AG04450 (cell line): ENCODE results near the gene CALY. TPM values are rescaled to one million over a fixed set of nuclear protein-coding genes. Genes with fewer than 3 reads are reported as not detected.

Experiments
- CTCF ChIA-PET: fragments of 300-600, 350-600 bp; formaldehyde crosslinking; extraction: SDS; loops from one replicate; lab custom pipeline; 2022; ENCODE audit warnings: antibody characterized with exemption, inconsistent platforms; lab: Charles Lee
- POLR2A ChIA-PET: fragments of 350-600 bp; formaldehyde crosslinking; extraction: SDS; loops from one replicate; lab custom pipeline; 2021; ENCODE audit warnings: antibody characterized with exemption, inconsistent platforms; lab: Yijun Ruan, JAX
- DNase-seq: peaks from one replicate; pipeline ENCODE4 v3.0.0-alpha.2; 2011; ENCODE audit warnings: low read depth, low spot score
- H3K27ac ChIP-seq: one replicate; pipeline ENCODE4 v1.5.1; 2012; ENCODE audit warnings: low read depth, low read length, control low read depth
- H3K27me3 ChIP-seq: one replicate; pipeline ENCODE4 v1.6.0; 2012; ENCODE audit warnings: low read length; ENCODE audit not compliant: control insufficient read depth, insufficient read depth
- H3K4me3 ChIP-seq: 2 replicates; pipeline ENCODE4 v1.5.1; 2011; ENCODE audit warnings: mild to moderate bottlenecking, low read depth, low read length, control low read depth
- H3K9me3 ChIP-seq: 2 replicates; pipeline ENCODE4 v1.5.1; 2012; ENCODE audit warnings: low read length; ENCODE audit not compliant: control insufficient read depth, insufficient read depth
- CTCF ChIP-seq: IDR thresholded peaks from 2 replicates; pipeline ENCODE4 v1.5.1; 2011; ENCODE audit warnings: low read depth, low read length, control low read depth, inconsistent platforms
- polyA plus RNA-seq: library from polyadenylated mRNA; depleted of rRNA; stranded (reverse); fragments of >200 nt; gene quantifications from 2 replicates; pipeline ENCODE4 v1.2.3, GENCODE V29; 2011

CALY gene
- polyA plus RNA-seq, 1 experiment = 0.16 TPM

GRCh38 chr10:133280391-133281059 lies 56.2 kb downstream of the CALY start:
- H3K9me3 ChIP-seq = no peaks in the 10 kb centered on the region; the same call in 1 of the 2 replicates
- CTCF ChIA-PET = no interaction called here
- H3K27me3 ChIP-seq = peaks cover 8% of the 10 kb centered on the region
- no peak overlapping the region for H3K4me3 ChIP-seq
- no peak for DNase-seq
- no peak for TF ChIP-seq CTCF
- H3K27ac ChIP-seq = no peak overlapping the region
- POLR2A ChIA-PET = no interaction called here

GRCh38 chr10:133279326-133280226 lies 57.1 kb downstream of the CALY start:
- peaks cover 14% of the 10 kb centered on the region for H3K27me3 ChIP-seq
- ChIA-PET POLR2A (no interaction called here), CTCF (no interaction called here)
- H3K9me3 ChIP-seq = no peaks in the 10 kb centered on the region; the same call in 1 of the 2 replicates
- no peak for TF ChIP-seq CTCF
- DNase-seq = no peak
- no peak overlapping the region for H3K27ac ChIP-seq
- H3K4me3 ChIP-seq = no peak overlapping the region

- Histone ChIP-seq H3K4me3 (no peak overlapping the region), H3K27me3 (peaks cover 14% of the 10 kb centered on the region), H3K27ac (no peak overlapping the region), H3K9me3 (no peaks in the 10 kb centered on the region; the same call in 1 of the 2 replicates)
- TF ChIP-seq CTCF = no peak
- CTCF ChIA-PET = interaction anchor here (1.7 kb wide), 1 partner anchor 51 kb away, joined by 6 read pairs; no protein-coding TSS in a partner anchor
- DNase-seq = no peak
- POLR2A ChIA-PET = interaction anchor here (0.8 to 1.1 kb wide), 2 partner anchors 20 to 100 kb away, joined by 3 read pairs; partner anchors contain the start of gene PAOX
These were observed 58.0 kb downstream of the CALY start for GRCh38 chr10:133278577-133279265.

GRCh38 chr10:133277993-133278576 lies 58.6 kb downstream of the CALY start:
- Histone ChIP-seq H3K27me3 (peaks cover 14% of the 10 kb centered on the region), H3K9me3 (no peaks in the 10 kb centered on the region; the same call in 1 of the 2 replicates), H3K4me3 (no peak overlapping the region), H3K27ac (no peak overlapping the region)
- POLR2A ChIA-PET = interaction anchor here (0.8 to 1.1 kb wide), 2 partner anchors 19 to 101 kb away, joined by 3 read pairs; partner anchors contain the start of gene PAOX
- CTCF ChIA-PET = interaction anchor here (0.6 to 1.7 kb wide), 2 partner anchors 9 to 52 kb away, joined by 5 to 6 read pairs; no protein-coding TSS in a partner anchor
- no peak for TF ChIP-seq CTCF
- no peak for DNase-seq
